Body of pancreas (tissue), 4 donors: ENCODE measurements around the gene SELENOW.

Experiments used
- CTCF ChIP-seq, 7 experiments: fragments of 450-650 bp in 4 of 7; fragments of 200-600 bp in 3 of 7; sonication (generic) in 3 of 7; IDR thresholded peaks; one replicate each; pipeline ENCODE4 v1.5.1; 2016 to 2019; ENCODE audit warnings: antibody characterized with exemption in 7 of 7
- POLR2A ChIP-seq, 3 donors: fragments of 450-650 bp; IDR thresholded peaks; one replicate each; pipeline ENCODE4 v1.6.1; 2016; ENCODE audit warnings: antibody characterized with exemption in 3 of 3, mild to moderate bottlenecking in 2 of 3

DNA sequence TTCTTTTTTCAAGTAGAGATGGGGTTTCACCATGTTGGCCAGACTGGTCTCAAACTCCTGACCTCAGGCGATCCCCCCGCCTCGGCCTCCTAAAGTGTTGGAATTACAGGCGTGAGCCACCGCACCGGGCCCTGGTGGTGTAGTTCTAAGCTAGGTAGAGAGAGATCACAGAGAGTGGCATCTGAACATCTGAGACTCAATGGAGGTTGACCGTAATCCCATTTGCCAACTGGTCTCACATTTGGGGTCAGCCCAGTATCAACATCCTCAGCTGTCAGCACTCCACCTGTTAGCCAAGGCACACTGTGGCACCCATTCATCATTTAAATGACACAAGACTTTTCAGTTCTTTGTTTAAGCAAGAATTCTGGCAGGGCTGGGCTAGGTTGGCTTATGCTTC lies 8.1 kb downstream of the SELENOW start:
- TF ChIP-seq POLR2A (IDR thresholded peaks at IDR 0.05) (no peak), CTCF (IDR thresholded peaks at IDR 0.05) (no peak)
